ENCODE data around the gene DISC1.

DNA sequence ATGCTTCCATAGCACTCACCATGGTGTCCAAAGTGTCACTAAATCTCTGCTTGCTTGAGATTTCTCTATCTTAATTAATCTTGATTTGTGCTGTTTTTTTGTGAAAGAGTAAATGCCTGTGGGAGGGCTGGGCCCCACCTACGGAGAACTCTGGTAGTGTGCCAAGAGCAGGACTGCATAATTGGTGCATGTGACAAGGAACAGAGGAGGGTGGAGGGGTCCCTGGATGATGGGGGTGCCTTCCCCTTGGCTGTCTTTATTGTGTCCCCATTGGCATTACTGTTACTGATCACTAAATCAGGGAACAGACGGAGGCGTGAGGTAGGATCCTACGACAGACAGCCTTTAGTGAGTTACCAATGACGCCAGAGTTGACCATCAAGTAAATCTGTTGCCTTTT is 223.4 kb downstream of the DISC1 start:
- TF ChIP-seq, protein P1, sequence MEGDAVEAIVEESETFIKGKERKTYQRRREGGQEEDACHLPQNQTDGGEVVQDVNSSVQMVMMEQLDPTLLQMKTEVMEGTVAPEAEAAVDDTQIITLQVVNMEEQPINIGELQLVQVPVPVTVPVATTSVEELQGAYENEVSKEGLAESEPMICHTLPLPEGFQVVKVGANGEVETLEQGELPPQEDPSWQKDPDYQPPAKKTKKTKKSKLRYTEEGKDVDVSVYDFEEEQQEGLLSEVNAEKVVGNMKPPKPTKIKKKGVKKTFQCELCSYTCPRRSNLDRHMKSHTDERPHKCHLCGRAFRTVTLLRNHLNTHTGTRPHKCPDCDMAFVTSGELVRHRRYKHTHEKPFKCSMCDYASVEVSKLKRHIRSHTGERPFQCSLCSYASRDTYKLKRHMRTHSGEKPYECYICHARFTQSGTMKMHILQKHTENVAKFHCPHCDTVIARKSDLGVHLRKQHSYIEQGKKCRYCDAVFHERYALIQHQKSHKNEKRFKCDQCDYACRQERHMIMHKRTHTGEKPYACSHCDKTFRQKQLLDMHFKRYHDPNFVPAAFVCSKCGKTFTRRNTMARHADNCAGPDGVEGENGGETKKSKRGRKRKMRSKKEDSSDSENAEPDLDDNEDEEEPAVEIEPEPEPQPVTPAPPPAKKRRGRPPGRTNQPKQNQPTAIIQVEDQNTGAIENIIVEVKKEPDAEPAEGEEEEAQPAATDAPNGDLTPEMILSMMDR (IDR thresholded peaks at IDR 0.05) = no peak
- no peak for TF ChIP-seq POLR2A (IDR thresholded peaks at IDR 0.05)
